H1 (cell line): Measurements from ENCODE around the gene IFNA14. TPM values are rescaled to one million over a fixed set of nuclear protein-coding genes. Genes with fewer than 3 reads are reported as not detected.
A peak's percentile ranks its signal among the peaks of the same experiment; 100 is the strongest.

ENCODE experiments used
- CTCF ChIA-PET: fragments of 300-600 bp; sonication (Branson Sonifier 250); formaldehyde crosslinking; loops from one replicate; lab custom pipeline; 2021; ENCODE audit not compliant: partially characterized antibody; lab: Charles Lee
- POLR2A ChIA-PET: fragments of 300-600 bp; sonication (Branson Sonifier 250); formaldehyde crosslinking; loops from one replicate; lab custom pipeline; 2021; ENCODE audit warnings: inconsistent platforms; ENCODE audit not compliant: partially characterized antibody; lab: Charles Lee
- DNase-seq, 2 experiments: peaks; one replicate each; pipeline versions ENCODE4 v3.0.0 to v3.0.0-alpha.2; 2010 to 2022; ENCODE audit warnings: low spot score in 2 of 2, low read depth in 1 of 2, mixed read lengths in 1 of 2
- FAIRE-seq: peaks from 2 replicates; lab custom pipeline; 2011; peaks lifted over from hg19 to GRCh38; lab: Jason Lieb, UNC
- H2AFZ ChIP-seq: 2 replicates; pipeline ENCODE4 v1.8.1; 2012; ENCODE audit warnings: low read length, inconsistent platforms
- H2AK5ac ChIP-seq: 2 replicates; pipeline ENCODE4 v1.6.1; 2013; ENCODE audit warnings: low read depth, low read length
- H2BK120ac ChIP-seq: replicated peaks from 2 replicates; pipeline ENCODE3; 2013; ENCODE audit warnings: low read depth, low read length, inconsistent platforms
- H2BK12ac ChIP-seq: 2 replicates; pipeline ENCODE4 v1.6.1; 2013; ENCODE audit warnings: low read depth, low read length
- H2BK15ac ChIP-seq: 2 replicates; pipeline ENCODE4 v1.6.1; 2013; ENCODE audit warnings: low read length
- H2BK20ac ChIP-seq: 2 replicates; pipeline ENCODE4 v1.6.1; 2013; ENCODE audit warnings: low read length
- H2BK5ac ChIP-seq: 2 replicates; pipeline ENCODE4 v1.6.1; 2013; ENCODE audit warnings: low read depth, low read length
- H3K14ac ChIP-seq: 2 replicates; pipeline ENCODE4 v1.6.1; 2013; ENCODE audit warnings: inconsistent platforms; ENCODE audit not compliant: insufficient read length
- H3K18ac ChIP-seq: 2 replicates; pipeline ENCODE4 v1.6.1; 2013; ENCODE audit warnings: low read length; ENCODE audit errors: extremely low read depth
- H3K23ac ChIP-seq: 2 replicates; pipeline ENCODE4 v1.6.1; 2013; ENCODE audit warnings: inconsistent platforms; ENCODE audit not compliant: insufficient read length
- H3K23me2 ChIP-seq: 2 replicates; pipeline ENCODE4 v1.6.1; 2013; ENCODE audit warnings: low read depth, low read length
- H3K27ac ChIP-seq: 2 replicates; pipeline ENCODE4 v1.6.1; 2011; ENCODE audit warnings: low read depth, low read length, inconsistent platforms
- H3K27me3 ChIP-seq, 4 experiments: replicated peaks in 1 of 4; 1 replicate in 1 of 4; 2 replicates in 3 of 4; pipeline versions ENCODE4 v1.6.1 to v1.8.1; 2011 to 2013; ENCODE audit warnings: low read length in 3 of 4, mild to moderate bottlenecking in 3 of 4, inconsistent platforms in 2 of 4, mixed read lengths in 2 of 4, moderate library complexity in 1 of 4; ENCODE audit not compliant: control insufficient read depth in 3 of 4, insufficient read depth in 3 of 4; ENCODE audit errors: extremely low read depth in 1 of 4
- H3K36me3 ChIP-seq, 4 experiments: 2 replicates each; pipeline versions ENCODE4 v1.6.1 to v1.8.1; 2011 to 2013; ENCODE audit warnings: mild to moderate bottlenecking in 4 of 4, low read length in 3 of 4, moderate library complexity in 2 of 4, control low read depth in 1 of 4, inconsistent platforms in 1 of 4; ENCODE audit not compliant: insufficient read depth in 4 of 4, control insufficient read depth in 2 of 4
- H3K4ac ChIP-seq: replicated peaks from 2 replicates; pipeline ENCODE3; 2013; ENCODE audit warnings: low read length, low read depth, mixed read lengths, inconsistent platforms; ENCODE audit not compliant: insufficient read length
- H3K4me1 ChIP-seq, 4 experiments: replicated peaks in 1 of 4; 1 replicate in 1 of 4; 2 replicates in 3 of 4; pipeline versions ENCODE4 v1.6.1 to v1.8.1; 2011 to 2013; ENCODE audit warnings: low read length in 3 of 4, inconsistent platforms in 2 of 4, mixed read lengths in 1 of 4; ENCODE audit not compliant: insufficient read depth in 4 of 4, control insufficient read depth in 3 of 4
- H3K4me2 ChIP-seq, 2 experiments: 2 replicates each; pipeline versions ENCODE4 v1.6.1 to v1.8.1; 2011 to 2013; ENCODE audit warnings: low read depth in 2 of 2, low read length in 2 of 2, control low read depth in 1 of 2, inconsistent platforms in 1 of 2, mild to moderate bottlenecking in 1 of 2; ENCODE audit not compliant: insufficient read depth in 1 of 2
- H3K4me3 ChIP-seq, 4 experiments: fragments of 200-600, 300-600 bp in 1 of 4; sonication (generic), shearing (Covaris generic), sonication (Bioruptor Twin) in 1 of 4; 2 replicates each; pipeline versions ENCODE4 v1.5.1 to v1.8.1; 2011 to 2016; ENCODE audit warnings: low read length in 4 of 4, low read depth in 3 of 4, control low read depth in 2 of 4, inconsistent platforms in 2 of 4, mild to moderate bottlenecking in 2 of 4, mixed read lengths in 1 of 4, moderate library complexity in 1 of 4; ENCODE audit not compliant: insufficient read depth in 2 of 4; ENCODE audit errors: extremely low read depth in 1 of 4
- H3K56ac ChIP-seq: replicated peaks from 2 replicates; pipeline ENCODE3; 2013; ENCODE audit warnings: low read depth, mild to moderate bottlenecking, mixed read lengths, low read length, inconsistent platforms; ENCODE audit not compliant: insufficient read length
- H3K79me1 ChIP-seq: 2 replicates; pipeline ENCODE4 v1.6.1; 2013; ENCODE audit warnings: low read depth, low read length, control low read depth
- H3K79me2 ChIP-seq, 2 experiments: 2 replicates each; pipeline versions ENCODE4 v1.6.1 to v1.8.1; 2012 to 2013; ENCODE audit warnings: low read length in 2 of 2, mild to moderate bottlenecking in 2 of 2, inconsistent platforms in 1 of 2; ENCODE audit not compliant: insufficient read depth in 2 of 2, control insufficient read depth in 1 of 2
- H3K9ac ChIP-seq, 4 experiments: replicated peaks in 1 of 4; 1 replicate in 1 of 4; 2 replicates in 3 of 4; pipeline versions ENCODE4 v1.6.1 to v1.8.1; 2011 to 2013; ENCODE audit warnings: low read depth in 3 of 4, low read length in 3 of 4, control low read depth in 2 of 4, mild to moderate bottlenecking in 2 of 4, moderate library complexity in 2 of 4, inconsistent platforms in 1 of 4; ENCODE audit errors: extremely low read depth in 1 of 4
- H3K9me3 ChIP-seq, 2 experiments: 2 replicates each; pipeline versions ENCODE4 v1.6.1 to v1.8.1; 2012 to 2013; ENCODE audit warnings: mild to moderate bottlenecking in 2 of 2, moderate library complexity in 2 of 2, control low read depth in 1 of 2, inconsistent platforms in 1 of 2, low read depth in 1 of 2, low read length in 1 of 2, mixed read lengths in 1 of 2; ENCODE audit not compliant: insufficient read depth in 2 of 2
- H4K20me1 ChIP-seq, 2 experiments: replicated peaks in 1 of 2; 2 replicates each; pipeline versions ENCODE3 to v1.8.1; 2011 to 2013; ENCODE audit warnings: inconsistent platforms in 2 of 2, low read length in 2 of 2, mild to moderate bottlenecking in 1 of 2; ENCODE audit not compliant: insufficient read depth in 2 of 2, control insufficient read depth in 1 of 2
- H4K5ac ChIP-seq: 2 replicates; pipeline ENCODE4 v1.6.1; 2013; ENCODE audit warnings: low read length, low read depth, mixed read lengths, inconsistent platforms; ENCODE audit not compliant: insufficient read length
- H4K8ac ChIP-seq: 2 replicates; pipeline ENCODE4 v1.8.0; 2013; ENCODE audit warnings: mild to moderate bottlenecking, moderate library complexity, low read length, inconsistent platforms; ENCODE audit not compliant: insufficient read depth; ENCODE audit errors: extremely low read depth
- H4K91ac ChIP-seq: replicated peaks from 2 replicates; pipeline ENCODE3; 2013; ENCODE audit warnings: low read length, mixed read lengths, inconsistent platforms; ENCODE audit not compliant: insufficient read length
- CTBP2 ChIP-seq: IDR thresholded peaks from 2 replicates; pipeline ENCODE4 v1.7.0; 2011; ENCODE audit warnings: borderline replicate concordance, mild to moderate bottlenecking, moderate library complexity, mixed read lengths, low read length; ENCODE audit not compliant: insufficient read depth, insufficient read length
- CTCF ChIP-seq, 3 experiments: IDR thresholded peaks; 1 replicate in 2 of 3; 2 replicates in 1 of 3; pipeline versions ENCODE4 v1.5.1 to v1.6.1; 2011; ENCODE audit warnings: low read length in 3 of 3, mild to moderate bottlenecking in 3 of 3, inconsistent platforms in 2 of 3, low read depth in 1 of 3, moderate library complexity in 1 of 3; ENCODE audit not compliant: insufficient read depth in 1 of 3; ENCODE audit errors: control extremely low read depth in 1 of 3
- PHF8 ChIP-seq: fragments of 200-600 bp; sonication (generic); conservative IDR thresholded peaks from 2 replicates; pipeline ENCODE4 v1.7.1; 2012; ENCODE audit warnings: low read depth, mild to moderate bottlenecking, inconsistent platforms, low read length, moderate library complexity
- POU5F1 ChIP-seq: IDR thresholded peaks from 2 replicates; pipeline ENCODE4 v1.6.1; 2011; ENCODE audit warnings: low read depth, mild to moderate bottlenecking, low read length, moderate library complexity
- RAD21 ChIP-seq, 2 experiments: IDR thresholded peaks in 1 of 2; conservative IDR thresholded peaks in 1 of 2; 2 replicates each; pipeline ENCODE4 v1.6.1; 2011; ENCODE audit warnings: low read depth in 2 of 2, low read length in 2 of 2, improper control_type of control experiment in 1 of 2, inconsistent platforms in 1 of 2, mild to moderate bottlenecking in 1 of 2, moderate library complexity in 1 of 2
- SIN3A ChIP-seq, 2 experiments: IDR thresholded peaks in 1 of 2; conservative IDR thresholded peaks in 1 of 2; 2 replicates each; pipeline ENCODE4 v1.6.1; 2011 to 2012; ENCODE audit warnings: low read length in 2 of 2, improper control_type of control experiment in 1 of 2, low read depth in 1 of 2, mild to moderate bottlenecking in 1 of 2
- SP4 ChIP-seq: IDR thresholded peaks from 2 replicates; pipeline ENCODE4 v1.6.1; 2012; ENCODE audit warnings: low read length, inconsistent platforms
- ZNF274 ChIP-seq: IDR thresholded peaks from 2 replicates; pipeline ENCODE4 v1.7.0; 2012; ENCODE audit warnings: low read length, borderline replicate concordance; ENCODE audit errors: extremely low read depth
- WGBS, 2 experiments: shearing (Covaris generic) in 1 of 2; methylation state at CpG; one replicate each; pipeline versions ENCODE4 v1.1.6 to v1.1.7; 2013 to 2015; ENCODE audit warnings: low lambda C conversion rate in 2 of 2, mixed read lengths in 2 of 2, inconsistent platforms in 1 of 2, low coverage in 1 of 2, missing lambda C conversion rate in 1 of 2; ENCODE audit not compliant: insufficient replicate concordance in 2 of 2, insufficient coverage in 1 of 2, insufficient read length in 1 of 2; ENCODE audit errors: extremely low coverage in 1 of 2, missing lambda C conversion rate in 1 of 2; 5-methylcytosine and 5-hydroxymethylcytosine counted together
- polyA plus RNA-seq, 7 experiments: library from polyadenylated mRNA; depleted of rRNA in 3 of 7; stranded (reverse) in 5 of 7; unstranded in 2 of 7; fragments of >200 nt in 5 of 7; fragments of 200-250 nt in 2 of 7; gene quantifications; 1 replicate in 5 of 7; 2 replicates in 1 of 7; 4 replicates in 1 of 7; pipeline versions ENCODE4 v1.2.1 to v1.2.3, GENCODE V29; 2011 to 2013; ENCODE audit warnings: missing spikeins in 2 of 7, mixed read lengths in 2 of 7
- total RNA-seq: library from RNA; stranded (reverse); fragmentation: NEBNext Ultra II Directional; extraction: Animal tissue kit (Norgen Biotek cat#: 25700); gene quantifications from 2 replicates; pipeline ENCODE4 v1.2.1, GENCODE V29; 2021

The IFNA14 gene
- total and polyA plus RNA-seq, 2 of the 8 experiments (the other 6 are each of a cell fraction or from before 2014, with no cell fraction given) = not detected

DNA sequence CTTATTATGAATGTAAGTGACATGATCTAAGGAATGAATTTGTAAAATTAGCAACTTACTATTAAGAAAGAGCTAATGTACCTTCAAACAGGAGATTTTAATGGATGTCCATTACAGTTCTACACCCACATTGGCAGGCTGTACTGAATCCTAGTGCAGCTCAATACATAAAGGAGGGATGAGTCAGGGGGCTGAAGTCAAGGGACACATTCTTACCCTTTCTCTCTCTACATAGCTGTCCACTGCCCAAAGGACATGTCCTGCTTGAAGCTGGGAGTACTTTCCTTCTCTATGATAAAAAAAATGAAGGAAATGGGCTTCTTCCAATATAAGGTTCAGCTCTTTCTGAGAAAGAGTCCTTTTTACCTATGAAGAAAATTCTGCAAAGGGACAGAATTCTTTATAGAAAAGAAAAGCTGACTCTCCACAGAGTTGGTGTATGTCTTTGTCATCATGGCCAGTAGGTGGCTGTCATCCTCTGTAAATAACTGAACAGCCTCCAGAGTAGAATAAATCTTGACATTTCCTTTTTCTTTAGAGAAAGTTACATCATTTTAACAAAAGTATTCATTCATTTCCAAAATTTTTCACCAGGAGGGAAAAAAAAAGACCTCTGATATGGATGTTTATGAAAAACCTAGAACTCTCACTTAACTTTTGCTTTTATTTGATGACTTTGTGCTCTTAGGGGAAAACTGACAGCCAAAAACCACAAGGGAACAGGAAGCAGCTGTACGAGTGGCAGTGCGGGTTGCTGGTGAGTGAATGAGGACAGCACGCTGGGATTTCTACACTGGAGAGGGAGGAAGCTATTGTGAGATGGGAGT, 13.1 kb upstream of the IFNA14 start:
- Histone ChIP-seq H3K4me1 (peaks cover 0 to 7% (median 3%) of the 10 kb centered on the region in 4 experiments; a peak in 3 of 7 replicates), H3K36me3 (no peaks in the 10 kb centered on the region), H2BK120ac (no peak overlapping the region), H3K27ac (no peak overlapping the region), H3K14ac (no peak overlapping the region), H2BK12ac (no peak overlapping the region), H4K8ac (no peak overlapping the region), H3K9ac (no peak overlapping the region), H3K23ac (no peak overlapping the region), H2BK5ac (no peak overlapping the region), H3K79me2 (no peaks in the 10 kb centered on the region), H4K5ac (no peak overlapping the region), H3K9me3 (no peaks in the 10 kb centered on the region), H3K4me2 (0 out of 4 replicates have a peak overlapping the region, but pooled peaks of 1 of the 2 experiments have one; percentile 33), H3K23me2 (no peaks in the 10 kb centered on the region), H2BK20ac (no peak overlapping the region), H3K4me3 (no peak overlapping the region), H2BK15ac (no peak overlapping the region), H3K27me3 (no peaks in the 10 kb centered on the region; a peak in 1 of 7 replicates), H3K18ac (no peak overlapping the region), H3K56ac (no peak overlapping the region), H2AFZ (no peak overlapping the region), H2AK5ac (no peak overlapping the region), H4K20me1 (no peaks in the 10 kb centered on the region), H3K79me1 (no peaks in the 10 kb centered on the region), H4K91ac (no peak overlapping the region), H3K4ac (no peak overlapping the region)
- 8% methylated on average over 3 of the region's 3 CpGs; no CpG with 5 or more reads in 1 of the 2 experiments for WGBS, 2 experiments
- DNase-seq = no peak
- CTCF ChIA-PET = interaction anchor here (0.6 to 5.4 kb wide), 47 partner anchors 8 to 1199 kb away, joined by 3 to 53 read pairs (median 4); partner anchors contain the start of gene HACD4
- peak; percentile 71 for FAIRE-seq
- POLR2A ChIA-PET = no interaction called here
- TF ChIP-seq CTBP2 = no peak
- TF ChIP-seq PHF8 = no peak
- no peak for TF ChIP-seq POU5F1
- TF ChIP-seq SP4 = no peak
- no peak for TF ChIP-seq ZNF274
- peak in 2 of 3 experiments; percentile 33 to 56; a peak in 2 of 4 replicates for TF ChIP-seq CTCF (IDR thresholded peaks at IDR 0.05; ENCODE audit: control extremely low read depth in 1 of 3, insufficient read depth in 1 of 3, low read depth in 1 of 3, low read length in 3 of 3)
- TF ChIP-seq SIN3A (conservative IDR thresholded peaks at IDR 0.05 in 1 of 2, IDR thresholded peaks at IDR 0.05 in 1 of 2; ENCODE audit: low read depth in 1 of 2, low read length in 2 of 2) = peak; percentile 59 to 75; a peak in 1 of 4 replicates
- peak; percentile 59 to 62 for TF ChIP-seq RAD21 (IDR thresholded peaks at IDR 0.05 in 1 of 2, conservative IDR thresholded peaks at IDR 0.05 in 1 of 2; ENCODE audit: low read depth in 2 of 2, low read length in 2 of 2)
